IMR-90 (cell line): Measurements from ENCODE around the gene LRRC2. TPM values are rescaled to one million over a fixed set of nuclear protein-coding genes. Genes with fewer than 3 reads are reported as not detected.

Experiments used
- ATAC-seq: fragments of 200-7000 bp; cut with Tn5 transposase; 2 replicates; pipeline ENCODE4 v1.9.1; 2020; ENCODE audit warnings: low read depth, mild to moderate bottlenecking, moderate library complexity
- BruUV-seq: library from RNA; stranded (reverse); fragments of 400-500 nt; replicated peaks from 2 replicates; lab custom pipeline; 2021; lab: Mats Ljungman, UMichigan
- CTCF ChIA-PET: fragments of 300-600 bp; formaldehyde crosslinking; extraction: SDS; loops from one replicate; lab custom pipeline; 2021; ENCODE audit warnings: antibody characterized with exemption; lab: Yijun Ruan, JAX
- POLR2A ChIA-PET: fragments of 300-600 bp; sonication (Branson Sonifier 250); formaldehyde crosslinking; loops from one replicate; lab custom pipeline; 2022; ENCODE audit warnings: antibody characterized with exemption; ENCODE audit not compliant: unreplicated experiment; lab: Charles Lee
- DNase-seq: peaks from one replicate; pipeline ENCODE4 v3.0.0; 2013
- H2AFZ ChIP-seq: replicated peaks from 2 replicates; pipeline ENCODE3; 2013; ENCODE audit warnings: low read length, mild to moderate bottlenecking; ENCODE audit not compliant: poor library complexity
- H2AK5ac ChIP-seq: 2 replicates; pipeline ENCODE4 v1.6.1; 2013; ENCODE audit warnings: low read depth, low read length, inconsistent platforms
- H2AK9ac ChIP-seq: replicated peaks from 2 replicates; pipeline ENCODE3; 2013; ENCODE audit warnings: mild to moderate bottlenecking, low read depth, low read length, moderate library complexity; ENCODE audit not compliant: poor library complexity
- H2BK120ac ChIP-seq: 2 replicates; pipeline ENCODE4 v1.6.1; 2013; ENCODE audit warnings: low read depth, low read length, inconsistent platforms
- H2BK15ac ChIP-seq: 3 replicates; pipeline ENCODE4 v1.6.1; 2013; ENCODE audit warnings: low read depth, low read length, inconsistent platforms
- H2BK20ac ChIP-seq: 2 replicates; pipeline ENCODE4 v1.6.1; 2013; ENCODE audit warnings: low read depth, mild to moderate bottlenecking, inconsistent platforms, low read length, moderate library complexity
- H2BK5ac ChIP-seq: 2 replicates; pipeline ENCODE4 v1.6.1; 2013; ENCODE audit warnings: mild to moderate bottlenecking, low read depth, low read length, inconsistent platforms; ENCODE audit not compliant: poor library complexity, severe bottlenecking
- H3K14ac ChIP-seq: replicated peaks from 2 replicates; pipeline ENCODE4 v1.6.1; 2013; ENCODE audit warnings: low read depth, low read length, inconsistent platforms
- H3K18ac ChIP-seq: 2 replicates; pipeline ENCODE4 v1.6.1; 2013; ENCODE audit warnings: low read depth, low read length, control low read depth
- H3K23ac ChIP-seq: 2 replicates; pipeline ENCODE4 v1.6.1; 2013; ENCODE audit warnings: low read depth, low read length, inconsistent platforms
- H3K27ac ChIP-seq: 2 replicates; pipeline ENCODE4 v1.5.1; 2013; ENCODE audit warnings: mild to moderate bottlenecking, control low read depth, low read length; ENCODE audit not compliant: insufficient read depth
- H3K27me3 ChIP-seq: 2 replicates; pipeline ENCODE4 v1.6.1; 2013; ENCODE audit warnings: low read length; ENCODE audit not compliant: control insufficient read depth, insufficient read depth
- H3K36me3 ChIP-seq: 2 replicates; pipeline ENCODE4 v1.6.1; 2013; ENCODE audit warnings: low read length, mixed read lengths; ENCODE audit not compliant: control insufficient read depth, insufficient read depth
- H3K4ac ChIP-seq: 2 replicates; pipeline ENCODE4 v1.6.1; 2013; ENCODE audit warnings: low read depth, low read length, inconsistent platforms
- H3K4me1 ChIP-seq: 2 replicates; pipeline ENCODE4 v1.6.1; 2013; ENCODE audit warnings: low read length, mixed read lengths; ENCODE audit not compliant: control insufficient read depth, insufficient read depth
- H3K4me2 ChIP-seq: 2 replicates; pipeline ENCODE4 v1.6.1; 2013; ENCODE audit warnings: low read depth, mild to moderate bottlenecking, control low read depth, low read length, moderate library complexity
- H3K4me3 ChIP-seq: 2 replicates; pipeline ENCODE4 v1.5.1; 2013; ENCODE audit warnings: low read depth, mild to moderate bottlenecking, control low read depth, low read length, moderate library complexity; ENCODE audit not compliant: insufficient read depth
- H3K56ac ChIP-seq: 2 replicates; pipeline ENCODE4 v1.6.1; 2013; ENCODE audit warnings: low read length, inconsistent platforms; ENCODE audit not compliant: insufficient read depth; ENCODE audit errors: extremely low read depth
- H3K79me1 ChIP-seq, 2 experiments: 2 replicates each; pipeline ENCODE4 v1.6.1; 2013; ENCODE audit warnings: low read length in 2 of 2, inconsistent platforms in 1 of 2, low read depth in 1 of 2
- H3K9ac ChIP-seq: 2 replicates; pipeline ENCODE4 v1.6.1; 2013; ENCODE audit warnings: low read depth, low read length, control low read depth
- H3K9me1 ChIP-seq: 2 replicates; pipeline ENCODE4 v1.6.1; 2013; ENCODE audit warnings: low read length, inconsistent platforms; ENCODE audit not compliant: insufficient read depth
- H3K9me3 ChIP-seq: 2 replicates; pipeline ENCODE4 v1.6.1; 2013; ENCODE audit warnings: low read length; ENCODE audit not compliant: control insufficient read depth, insufficient read depth
- H4K20me1 ChIP-seq: 2 replicates; pipeline ENCODE4 v1.6.1; 2013; ENCODE audit warnings: low read length, inconsistent platforms; ENCODE audit not compliant: insufficient read depth
- H4K5ac ChIP-seq: 2 replicates; pipeline ENCODE4 v1.6.1; 2013; ENCODE audit warnings: mild to moderate bottlenecking, low read depth, low read length, control low read depth
- H4K8ac ChIP-seq, 2 experiments: 2 replicates each; pipeline ENCODE4 v1.6.1; 2013; ENCODE audit warnings: low read depth in 2 of 2, low read length in 2 of 2, control low read depth in 1 of 2, inconsistent platforms in 1 of 2
- H4K91ac ChIP-seq: 2 replicates; pipeline ENCODE4 v1.6.1; 2013; ENCODE audit warnings: low read depth, low read length, inconsistent platforms; ENCODE audit not compliant: insufficient read depth
- BHLHE40 ChIP-seq: fragments of 150-350 bp; IDR thresholded peaks from 2 replicates; pipeline ENCODE4 v1.6.1; 2016; ENCODE audit warnings: mild to moderate bottlenecking, low read depth, low read length
- CEBPB ChIP-seq: IDR thresholded peaks from 2 replicates; pipeline ENCODE4 v1.6.1; 2012; ENCODE audit warnings: low read depth, low read length, improper control_type of control experiment
- CHD1 ChIP-seq: IDR thresholded peaks from 2 replicates; pipeline ENCODE4 v1.6.1; 2012; ENCODE audit warnings: low read depth, low read length, improper control_type of control experiment
- FOS ChIP-seq: fragments of 150-350 bp; IDR thresholded peaks from 2 replicates; pipeline ENCODE4 v1.6.1; 2016; ENCODE audit warnings: low read depth, low read length
- MAFK ChIP-seq: IDR thresholded peaks from 2 replicates; pipeline ENCODE4 v1.6.1; 2012; ENCODE audit warnings: low read depth, low read length, improper control_type of control experiment
- MAZ ChIP-seq: IDR thresholded peaks from 2 replicates; pipeline ENCODE4 v1.6.1; 2012; ENCODE audit warnings: low read depth, mild to moderate bottlenecking, low read length, improper control_type of control experiment, moderate library complexity, borderline replicate concordance
- MXI1 ChIP-seq: IDR thresholded peaks from 2 replicates; pipeline ENCODE4 v1.6.1; 2012; ENCODE audit warnings: low read depth, mild to moderate bottlenecking, low read length, moderate library complexity, borderline replicate concordance
- NFE2L2 ChIP-seq: fragments of 150-350 bp; IDR thresholded peaks from 2 replicates; pipeline ENCODE4 v1.6.1; 2016; ENCODE audit warnings: low read depth, mild to moderate bottlenecking, low read length
- POLR2A ChIP-seq: IDR thresholded peaks from 2 replicates; pipeline ENCODE4 v1.6.1; 2012; ENCODE audit warnings: mild to moderate bottlenecking, low read depth, low read length
- RAD21 ChIP-seq: IDR thresholded peaks from 2 replicates; pipeline ENCODE4 v1.6.1; 2012; ENCODE audit warnings: low read length, improper control_type of control experiment
- RCOR1 ChIP-seq: IDR thresholded peaks from 2 replicates; pipeline ENCODE4 v1.6.1; 2012; ENCODE audit warnings: mild to moderate bottlenecking, low read length, improper control_type of control experiment; ENCODE audit not compliant: insufficient replicate concordance
- RFX5 ChIP-seq: IDR thresholded peaks from 2 replicates; pipeline ENCODE4 v1.8.0; 2012; ENCODE audit warnings: low read depth, mild to moderate bottlenecking, low read length, moderate library complexity
- SMC3 ChIP-seq: fragments of 150-350 bp; IDR thresholded peaks from 2 replicates; pipeline ENCODE4 v1.6.1; 2016; ENCODE audit warnings: low read depth, mild to moderate bottlenecking, antibody characterized with exemption, low read length, moderate library complexity
- WGBS, 2 experiments: methylation state at CpG; one replicate each; pipeline versions ENCODE4 v1.1.5 to v1.1.7; 2013; ENCODE audit warnings: missing lambda C conversion rate in 2 of 2; ENCODE audit not compliant: insufficient read length in 1 of 2; ENCODE audit errors: extremely low coverage in 2 of 2; 5-methylcytosine and 5-hydroxymethylcytosine counted together
- dilution Hi-C: fragments of 300-500 bp; cut with HindIII; formaldehyde crosslinking; loops from one replicate; pipeline ENCODE4 v1.14.3; 2018; ENCODE audit warnings: low sequenced_read_pairs; ENCODE audit not compliant: unreplicated experiment
- in situ Hi-C: fragments of 300-500 bp; cut with MboI; formaldehyde crosslinking; loops from 3 replicates; pipeline ENCODE4 v1.14.3; 2019; ENCODE audit warnings: low sequenced_read_pairs, inconsistent platforms, mixed read lengths
- intact Hi-C: fragments of 100-400 bp; cut with micrococcal nuclease; formaldehyde crosslinking; loops from 2 replicates; pipeline ENCODE4 v1.10.0; 2022
- polyA plus RNA-seq, 3 experiments: library from polyadenylated mRNA; depleted of rRNA; stranded (reverse); fragments of >200 nt; gene quantifications; 2 replicates each; pipeline ENCODE4 v1.2.3, GENCODE V29; 2012; ENCODE audit warnings: low replicate concordance in 1 of 3
- total RNA-seq: library from RNA; depleted of rRNA; stranded (reverse); fragments of >200 nt; gene quantifications from 2 replicates; pipeline ENCODE4 v1.2.3, GENCODE V29; 2012
- TF ChIP-seq, protein P1 (sequence below): fragments of 150-350 bp; IDR thresholded peaks from 2 replicates; pipeline ENCODE4 v1.6.1; 2017; ENCODE audit warnings: mild to moderate bottlenecking, antibody characterized with exemption, low read length, low read depth
- TF ChIP-seq, protein P2 (sequence below): conservative IDR thresholded peaks from 2 replicates; pipeline ENCODE4 v1.5.1; 2012; ENCODE audit warnings: mild to moderate bottlenecking, low read depth, low read length, improper control_type of control experiment

LRRC2 gene
- total and polyA plus RNA-seq, 2 of the 4 experiments (the other 2 are of a cell fraction) = 2.9 to 4.1 TPM

DNA sequence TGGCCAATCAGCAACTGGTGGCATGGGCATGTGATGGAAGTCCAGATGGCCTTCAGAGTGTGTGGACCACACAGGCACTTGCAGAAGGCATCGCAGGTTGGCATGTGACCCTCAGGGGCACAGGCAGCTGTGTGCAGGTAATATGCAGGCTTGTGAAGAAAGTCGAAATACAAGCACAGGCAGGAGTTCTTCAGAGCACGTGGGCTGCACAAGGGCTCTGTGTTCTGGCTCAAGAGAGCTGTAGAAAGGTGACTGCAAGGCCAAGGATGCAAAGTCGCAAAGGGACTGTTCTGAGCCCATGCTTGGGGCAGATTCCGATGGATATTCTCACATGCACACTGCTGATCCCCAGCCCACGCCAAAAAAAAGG, 8.3 kb downstream of the LRRC2 start:
- peaks cover 7% of the 10 kb centered on the region for H3K9me3 ChIP-seq
- H2AFZ ChIP-seq = peak overlapping the region; percentile 56
- H3K4me2 ChIP-seq = no peak overlapping the region
- peaks cover 15% of the 10 kb centered on the region for H3K9me1 ChIP-seq
- H3K23ac ChIP-seq = peak overlapping the region; percentile 96
- intact Hi-C loops (loop anchor here (1.0 to 5.0 kb wide), 2 partner anchors 69 to 480 kb away; no protein-coding TSS in a partner anchor), dilution Hi-C loops (no loop called here), in situ Hi-C loops (no loop called here)
- H3K56ac ChIP-seq = peak overlapping the region; percentile 83
- DNase-seq (no peak), ATAC-seq (no peak)
- peak overlapping the region; percentile 100 for H2AK5ac ChIP-seq
- no peak for TF ChIP-seq CEBPB
- TF ChIP-seq FOS = no peak
- TF ChIP-seq POLR2A = no peak
- no peak for TF ChIP-seq CHD1
- no peak for TF ChIP-seq NFE2L2
- TF ChIP-seq MXI1 = no peak
- TF ChIP-seq RFX5 = no peak
- TF ChIP-seq SMC3 = no peak
- TF ChIP-seq, protein P1, sequence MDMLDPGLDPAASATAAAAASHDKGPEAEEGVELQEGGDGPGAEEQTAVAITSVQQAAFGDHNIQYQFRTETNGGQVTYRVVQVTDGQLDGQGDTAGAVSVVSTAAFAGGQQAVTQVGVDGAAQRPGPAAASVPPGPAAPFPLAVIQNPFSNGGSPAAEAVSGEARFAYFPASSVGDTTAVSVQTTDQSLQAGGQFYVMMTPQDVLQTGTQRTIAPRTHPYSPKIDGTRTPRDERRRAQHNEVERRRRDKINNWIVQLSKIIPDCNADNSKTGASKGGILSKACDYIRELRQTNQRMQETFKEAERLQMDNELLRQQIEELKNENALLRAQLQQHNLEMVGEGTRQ = no peak
- TF ChIP-seq MAFK = no peak
- TF ChIP-seq RAD21 = no peak
- TF ChIP-seq MAZ = no peak
- no peak for TF ChIP-seq BHLHE40
- TF ChIP-seq, protein P2, sequence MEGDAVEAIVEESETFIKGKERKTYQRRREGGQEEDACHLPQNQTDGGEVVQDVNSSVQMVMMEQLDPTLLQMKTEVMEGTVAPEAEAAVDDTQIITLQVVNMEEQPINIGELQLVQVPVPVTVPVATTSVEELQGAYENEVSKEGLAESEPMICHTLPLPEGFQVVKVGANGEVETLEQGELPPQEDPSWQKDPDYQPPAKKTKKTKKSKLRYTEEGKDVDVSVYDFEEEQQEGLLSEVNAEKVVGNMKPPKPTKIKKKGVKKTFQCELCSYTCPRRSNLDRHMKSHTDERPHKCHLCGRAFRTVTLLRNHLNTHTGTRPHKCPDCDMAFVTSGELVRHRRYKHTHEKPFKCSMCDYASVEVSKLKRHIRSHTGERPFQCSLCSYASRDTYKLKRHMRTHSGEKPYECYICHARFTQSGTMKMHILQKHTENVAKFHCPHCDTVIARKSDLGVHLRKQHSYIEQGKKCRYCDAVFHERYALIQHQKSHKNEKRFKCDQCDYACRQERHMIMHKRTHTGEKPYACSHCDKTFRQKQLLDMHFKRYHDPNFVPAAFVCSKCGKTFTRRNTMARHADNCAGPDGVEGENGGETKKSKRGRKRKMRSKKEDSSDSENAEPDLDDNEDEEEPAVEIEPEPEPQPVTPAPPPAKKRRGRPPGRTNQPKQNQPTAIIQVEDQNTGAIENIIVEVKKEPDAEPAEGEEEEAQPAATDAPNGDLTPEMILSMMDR = no peak
- no peak for TF ChIP-seq RCOR1
- peak overlapping the region; percentile 94 for H2BK5ac ChIP-seq
- BruUV-seq = no TSS peak
- peak overlapping the region; percentile 96 for H3K4ac ChIP-seq
- H4K20me1 ChIP-seq = no peaks in the 10 kb centered on the region
- peak overlapping the region; percentile 91 for H3K14ac ChIP-seq
- ChIA-PET CTCF (interaction anchor here (0.7 to 6.4 kb wide), 5 partner anchors 15 to 75 kb away, joined by 3 to 33 read pairs (median 5); no protein-coding TSS in a partner anchor), POLR2A (no interaction called here)
- H3K9ac ChIP-seq = peak overlapping the region; percentile 2; the same call in 1 of the 2 replicates
- H4K91ac ChIP-seq = peak overlapping the region; percentile 99
- peak overlapping the region; percentile 95 for H2BK20ac ChIP-seq
- H4K8ac ChIP-seq = peak overlapping the region; percentile 98 to 99
- H3K27me3 ChIP-seq = no peaks in the 10 kb centered on the region
- H4K5ac ChIP-seq = peak overlapping the region; percentile 95
- H3K79me1 ChIP-seq = peaks cover 3 to 23% of the 10 kb centered on the region in 2 experiments; a peak in 3 of 4 replicates
- peak overlapping the region; percentile 98 for H3K18ac ChIP-seq
- H2AK9ac ChIP-seq = peak overlapping the region; percentile 87
- H3K4me1 ChIP-seq = peaks cover 15% of the 10 kb centered on the region
- no peak overlapping the region for H3K4me3 ChIP-seq
- H3K27ac ChIP-seq = peak overlapping the region; percentile 78
- 94% methylated on average over 3 of the region's 6 CpGs; no CpG with 5 or more reads in 1 of the 2 experiments for WGBS, 2 experiments
- H2BK15ac ChIP-seq = peak overlapping the region; percentile 100
- peak overlapping the region; percentile 99 for H2BK120ac ChIP-seq
- H3K36me3 ChIP-seq = peaks cover 4% of the 10 kb centered on the region; the same call in 1 of the 2 replicates
